HepG2 (cell line): ENCODE results near the gene SNX4. TPM values are rescaled to one million over a fixed set of nuclear protein-coding genes. Genes with fewer than 3 reads are reported as not detected.

Source experiments
- ATAC-seq: fragments of 200-7000 bp; cut with Tn5 transposase; 3 replicates; pipeline ENCODE4 v1.9.1; 2020; ENCODE audit warnings: mild to moderate bottlenecking, moderate library complexity
- BruUV-seq: library from RNA; stranded (reverse); fragments of 400-500 nt; replicated peaks from 2 replicates; lab custom pipeline; 2021; lab: Mats Ljungman, UMichigan
- CTCF ChIA-PET: fragments of 300-600 bp; formaldehyde crosslinking; extraction: SDS; loops from one replicate; lab custom pipeline; 2021; ENCODE audit warnings: low total read pairs, inconsistent platforms, low intra/inter-chr PET ratio; lab: Yijun Ruan, JAX
- POLR2A ChIA-PET: fragments of 350-600 bp; sonication (Branson Sonifier 250); formaldehyde crosslinking; loops from one replicate; lab custom pipeline; 2020; ENCODE audit warnings: antibody characterized with exemption, inconsistent platforms; lab: Yijun Ruan, JAX
- DNase-seq: peaks from one replicate; pipeline ENCODE4 v3.0.0-alpha.2; 2015; ENCODE audit warnings: low spot score
- FAIRE-seq: peaks from 3 replicates; lab custom pipeline; 2011; peaks lifted over from hg19 to GRCh38; lab: Jason Lieb, UNC
- H2AFZ ChIP-seq: one replicate; pipeline ENCODE4 v1.6.1; 2011; ENCODE audit warnings: low read length, inconsistent platforms
- H3K27ac ChIP-seq: fragments of 300-600 bp; 3 replicates; pipeline ENCODE4 v1.8.0; 2011; ENCODE audit warnings: mixed run types, mild to moderate bottlenecking, mixed read lengths, low read length, inconsistent platforms; ENCODE audit not compliant: insufficient read depth; ENCODE audit errors: extremely low read length
- H3K27me3 ChIP-seq, 2 experiments: fragments of 200-600 bp in 1 of 2; 2 replicates in 1 of 2; 3 replicates in 1 of 2; pipeline versions ENCODE4 v1.6.0 to v1.8.0; 2011; ENCODE audit warnings: low read length in 2 of 2, mild to moderate bottlenecking in 2 of 2, moderate library complexity in 2 of 2, inconsistent platforms in 1 of 2; ENCODE audit not compliant: insufficient read depth in 2 of 2, control insufficient read depth in 1 of 2
- H3K36me3 ChIP-seq, 2 experiments: fragments of 200-600 bp in 1 of 2; replicated peaks in 1 of 2; 2 replicates in 1 of 2; 3 replicates in 1 of 2; pipeline versions ENCODE4 v1.5.1 to v1.8.0; 2011; ENCODE audit warnings: low read length in 2 of 2, inconsistent platforms in 1 of 2; ENCODE audit not compliant: insufficient read depth in 2 of 2, control insufficient read depth in 1 of 2
- H3K4me1 ChIP-seq: 2 replicates; pipeline ENCODE4 v1.5.1; 2012; ENCODE audit warnings: low read length, inconsistent platforms; ENCODE audit not compliant: insufficient read depth
- H3K4me2 ChIP-seq: 2 replicates; pipeline ENCODE4 v1.6.0; 2011; ENCODE audit warnings: low read depth, low read length, inconsistent platforms
- H3K4me3 ChIP-seq, 3 experiments: fragments of 200-600 bp in 1 of 3; sonication (generic), shearing (Covaris generic) in 1 of 3; replicated peaks in 1 of 3; 2 replicates each; pipeline ENCODE4 v1.5.1; 2011 to 2016; ENCODE audit warnings: low read length in 3 of 3, inconsistent platforms in 2 of 3, low read depth in 2 of 3, mild to moderate bottlenecking in 2 of 3, control low read depth in 1 of 3, mixed read lengths in 1 of 3; ENCODE audit not compliant: insufficient read depth in 1 of 3
- H3K79me2 ChIP-seq: one replicate; pipeline ENCODE4 v1.6.1; 2011; ENCODE audit warnings: low read length, inconsistent platforms; ENCODE audit not compliant: insufficient read depth
- H3K9ac ChIP-seq: 2 replicates; pipeline ENCODE4 v1.6.0; 2011; ENCODE audit warnings: mild to moderate bottlenecking, low read depth, low read length, inconsistent platforms; ENCODE audit not compliant: insufficient read depth
- H3K9me3 ChIP-seq: 2 replicates; pipeline ENCODE4 v1.5.1; 2012; ENCODE audit warnings: mild to moderate bottlenecking, low read length
- H4K20me1 ChIP-seq: 2 replicates; pipeline ENCODE4 v1.6.0; 2011; ENCODE audit warnings: inconsistent platforms, mild to moderate bottlenecking, low read length, moderate library complexity; ENCODE audit not compliant: insufficient read depth
- HOXD1 ChIP-seq: sonication (generic); formaldehyde crosslinking; IDR thresholded peaks from 2 replicates; pipeline ENCODE4 v1.5.0; 2020; ENCODE audit warnings: missing genetic modification reagents
- THAP11 ChIP-seq: IDR thresholded peaks from 2 replicates; pipeline ENCODE4 v1.6.1; 2016; ENCODE audit warnings: missing biosample characterization, missing genetic modification reagents
- ZFP62 ChIP-seq: sonication (generic); formaldehyde crosslinking; IDR thresholded peaks from 2 replicates; pipeline ENCODE4 v1.4.0; 2020; ENCODE audit warnings: missing genetic modification reagents
- ZNF773 ChIP-seq: sonication (generic); formaldehyde crosslinking; IDR thresholded peaks from 2 replicates; pipeline ENCODE4 v1.4.0; 2020; ENCODE audit warnings: missing genetic modification reagents, borderline replicate concordance
- ZZZ3 ChIP-seq: sonication (generic); formaldehyde crosslinking; IDR thresholded peaks from 2 replicates; pipeline ENCODE4 v1.4.0; 2020; ENCODE audit warnings: missing genetic modification reagents, mild to moderate bottlenecking, borderline replicate concordance
- WGBS: methylation state at CpG from one replicate; pipeline ENCODE4 v1.1.6; 2017; ENCODE audit warnings: low lambda C conversion rate; 5-methylcytosine and 5-hydroxymethylcytosine counted together
- in situ Hi-C: cut with HindIII; loops from 2 replicates; pipeline ENCODE4 v1.10.0; 2017; ENCODE audit warnings: low pct_unique_long_range_greater_than_20kb; ENCODE audit not compliant: extremely low pct_ligation_motif_present
- intact Hi-C: fragments of 100-400 bp; cut with micrococcal nuclease; formaldehyde crosslinking; loops from one replicate; pipeline ENCODE4 v1.10.0; 2022; ENCODE audit not compliant: unreplicated experiment
- polyA plus RNA-seq, 8 experiments: library from polyadenylated mRNA; depleted of rRNA in 3 of 8; stranded (reverse) in 7 of 8; unstranded in 1 of 8; fragments of >200 nt; fragmentation: Illumina TruSeq in 4 of 8; extraction: Trizol in 4 of 8; gene quantifications; 2 replicates each; pipeline versions ENCODE4 v1.2.1 to v1.2.3, GENCODE V29; 2011 to 2016; ENCODE audit warnings: low read depth in 4 of 8, missing spikeins in 1 of 8, mixed read lengths in 1 of 8; ENCODE audit not compliant: insufficient read depth in 1 of 8
- total RNA-seq, 5 experiments: library from RNA; depleted of rRNA; stranded (reverse); fragments of >200 nt; fragmentation: Illumina TruSeq; extraction: Trizol; gene quantifications; 2 replicates each; pipeline ENCODE4 v1.2.3, GENCODE V29; 2016; ENCODE audit warnings: low read depth in 1 of 5
- TF ChIP-seq, protein P1 (sequence below): sonication (generic); formaldehyde crosslinking; IDR thresholded peaks from 2 replicates; pipeline ENCODE4 v1.5.1; 2020; ENCODE audit warnings: mild to moderate bottlenecking, missing genetic modification reagents, borderline replicate concordance
- TF ChIP-seq, protein P2 (sequence below): sonication (generic); formaldehyde crosslinking; IDR thresholded peaks from 2 replicates; pipeline ENCODE4 v1.4.0; 2020; ENCODE audit warnings: missing genetic modification reagents, mild to moderate bottlenecking, borderline replicate concordance
- TF ChIP-seq, protein P3 (sequence below): sonication (generic); formaldehyde crosslinking; IDR thresholded peaks from 2 replicates; pipeline ENCODE4 v1.5.0; 2020; ENCODE audit warnings: mild to moderate bottlenecking, missing genetic modification reagents

Gene SNX4
- total and polyA plus RNA-seq, 2 of the 13 experiments (the other 11 are each of a cell fraction or from before 2014, with no cell fraction given): 18.1 to 73.6 TPM

DNA sequence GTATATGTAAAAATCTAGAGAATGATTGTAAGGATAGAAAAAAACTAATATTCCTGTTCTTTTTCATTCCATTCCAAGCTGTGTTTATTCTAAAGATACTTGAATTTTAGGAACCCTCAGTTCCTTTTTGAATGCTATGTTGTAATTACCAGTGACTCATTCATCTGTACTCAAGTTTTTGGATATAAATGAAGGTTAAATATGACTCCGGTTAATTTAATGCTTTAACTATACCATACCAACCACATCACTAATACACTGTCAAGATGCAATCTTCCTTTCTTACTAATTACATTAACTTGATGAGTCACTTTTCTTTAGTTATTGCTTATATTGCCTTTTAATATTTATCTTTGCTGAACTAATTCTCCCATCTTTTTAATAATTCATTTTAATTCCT is 76.1 kb downstream of the SNX4 start (continued):
- TF ChIP-seq, protein P1, sequence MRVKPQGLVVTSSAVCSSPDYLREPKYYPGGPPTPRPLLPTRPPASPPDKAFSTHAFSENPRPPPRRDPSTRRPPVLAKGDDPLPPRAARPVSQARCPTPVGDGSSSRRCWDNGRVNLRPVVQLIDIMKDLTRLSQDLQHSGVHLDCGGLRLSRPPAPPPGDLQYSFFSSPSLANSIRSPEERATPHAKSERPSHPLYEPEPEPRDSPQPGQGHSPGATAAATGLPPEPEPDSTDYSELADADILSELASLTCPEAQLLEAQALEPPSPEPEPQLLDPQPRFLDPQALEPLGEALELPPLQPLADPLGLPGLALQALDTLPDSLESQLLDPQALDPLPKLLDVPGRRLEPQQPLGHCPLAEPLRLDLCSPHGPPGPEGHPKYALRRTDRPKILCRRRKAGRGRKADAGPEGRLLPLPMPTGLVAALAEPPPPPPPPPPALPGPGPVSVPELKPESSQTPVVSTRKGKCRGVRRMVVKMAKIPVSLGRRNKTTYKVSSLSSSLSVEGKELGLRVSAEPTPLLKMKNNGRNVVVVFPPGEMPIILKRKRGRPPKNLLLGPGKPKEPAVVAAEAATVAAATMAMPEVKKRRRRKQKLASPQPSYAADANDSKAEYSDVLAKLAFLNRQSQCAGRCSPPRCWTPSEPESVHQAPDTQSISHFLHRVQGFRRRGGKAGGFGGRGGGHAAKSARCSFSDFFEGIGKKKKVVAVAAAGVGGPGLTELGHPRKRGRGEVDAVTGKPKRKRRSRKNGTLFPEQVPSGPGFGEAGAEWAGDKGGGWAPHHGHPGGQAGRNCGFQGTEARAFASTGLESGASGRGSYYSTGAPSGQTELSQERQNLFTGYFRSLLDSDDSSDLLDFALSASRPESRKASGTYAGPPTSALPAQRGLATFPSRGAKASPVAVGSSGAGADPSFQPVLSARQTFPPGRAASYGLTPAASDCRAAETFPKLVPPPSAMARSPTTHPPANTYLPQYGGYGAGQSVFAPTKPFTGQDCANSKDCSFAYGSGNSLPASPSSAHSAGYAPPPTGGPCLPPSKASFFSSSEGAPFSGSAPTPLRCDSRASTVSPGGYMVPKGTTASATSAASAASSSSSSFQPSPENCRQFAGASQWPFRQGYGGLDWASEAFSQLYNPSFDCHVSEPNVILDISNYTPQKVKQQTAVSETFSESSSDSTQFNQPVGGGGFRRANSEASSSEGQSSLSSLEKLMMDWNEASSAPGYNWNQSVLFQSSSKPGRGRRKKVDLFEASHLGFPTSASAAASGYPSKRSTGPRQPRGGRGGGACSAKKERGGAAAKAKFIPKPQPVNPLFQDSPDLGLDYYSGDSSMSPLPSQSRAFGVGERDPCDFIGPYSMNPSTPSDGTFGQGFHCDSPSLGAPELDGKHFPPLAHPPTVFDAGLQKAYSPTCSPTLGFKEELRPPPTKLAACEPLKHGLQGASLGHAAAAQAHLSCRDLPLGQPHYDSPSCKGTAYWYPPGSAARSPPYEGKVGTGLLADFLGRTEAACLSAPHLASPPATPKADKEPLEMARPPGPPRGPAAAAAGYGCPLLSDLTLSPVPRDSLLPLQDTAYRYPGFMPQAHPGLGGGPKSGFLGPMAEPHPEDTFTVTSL (CRISPR knock-in tag): no peak
- TF ChIP-seq ZZZ3 (CRISPR knock-in tag): no peak
- TF ChIP-seq THAP11 (CRISPR knock-in tag): no peak
- no peak for TF ChIP-seq HOXD1 (CRISPR knock-in tag)
- TF ChIP-seq, protein P2, sequence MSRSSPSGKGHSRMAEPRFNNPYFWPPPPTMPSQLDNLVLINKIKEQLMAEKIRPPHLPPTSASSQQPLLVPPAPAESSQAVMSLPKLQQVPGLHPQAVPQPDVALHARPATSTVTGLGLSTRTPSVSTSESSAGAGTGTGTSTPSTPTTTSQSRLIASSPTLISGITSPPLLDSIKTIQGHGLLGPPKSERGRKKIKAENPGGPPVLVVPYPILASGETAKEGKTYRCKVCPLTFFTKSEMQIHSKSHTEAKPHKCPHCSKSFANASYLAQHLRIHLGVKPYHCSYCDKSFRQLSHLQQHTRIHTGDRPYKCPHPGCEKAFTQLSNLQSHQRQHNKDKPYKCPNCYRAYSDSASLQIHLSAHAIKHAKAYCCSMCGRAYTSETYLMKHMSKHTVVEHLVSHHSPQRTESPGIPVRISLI (CRISPR knock-in tag): no peak

DNA sequence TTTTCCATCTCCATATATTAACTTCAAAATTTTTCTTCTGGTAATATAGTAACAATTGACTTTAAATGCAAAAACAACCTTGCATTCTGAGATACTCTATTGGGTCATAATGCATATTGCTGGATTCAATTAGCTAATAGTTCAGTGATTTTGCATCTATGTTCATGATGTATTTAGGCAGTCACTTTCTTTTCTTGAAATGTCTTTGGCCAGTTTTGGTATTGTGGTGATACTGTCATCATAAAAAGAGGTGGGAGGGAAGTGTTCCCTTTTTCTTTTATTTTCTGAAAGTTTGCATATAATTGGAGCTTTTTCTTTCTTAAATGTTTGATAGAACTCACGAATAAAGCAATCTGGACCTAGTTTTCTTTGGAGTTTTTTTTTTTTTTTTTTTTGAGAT is 77.5 kb downstream of the SNX4 start:
- in situ Hi-C loops (loop anchor here (25.0 kb wide), 1 partner anchor 455 kb away; no protein-coding TSS in a partner anchor), intact Hi-C loops (loop anchor here (5.0 kb wide), 1 partner anchor 445 kb away; no protein-coding TSS in a partner anchor)
- 100% methylated on average over 1 of the region's 1 CpG for WGBS
- H3K4me3 ChIP-seq: no peak overlapping the region
- POLR2A ChIA-PET: no interaction called here
- BruUV-seq: no TSS peak
- FAIRE-seq (no peak), ATAC-seq (no peak), DNase-seq (no peak)
- no peaks in the 10 kb centered on the region for H3K9me3 ChIP-seq
- peaks cover 35% of the 10 kb centered on the region for H3K4me1 ChIP-seq
- H3K27me3 ChIP-seq: no peaks in the 10 kb centered on the region
- CTCF ChIA-PET: no interaction called here
- no peak overlapping the region for H3K27ac ChIP-seq
- H3K36me3 ChIP-seq: 0 out of 5 replicates have a peak, but pooled peaks cover 0 to 4% of the 10 kb centered on the region in 2 experiments
- no peak overlapping the region for H3K9ac ChIP-seq
- H3K4me2 ChIP-seq: no peak overlapping the region
- TF ChIP-seq, protein P3, sequence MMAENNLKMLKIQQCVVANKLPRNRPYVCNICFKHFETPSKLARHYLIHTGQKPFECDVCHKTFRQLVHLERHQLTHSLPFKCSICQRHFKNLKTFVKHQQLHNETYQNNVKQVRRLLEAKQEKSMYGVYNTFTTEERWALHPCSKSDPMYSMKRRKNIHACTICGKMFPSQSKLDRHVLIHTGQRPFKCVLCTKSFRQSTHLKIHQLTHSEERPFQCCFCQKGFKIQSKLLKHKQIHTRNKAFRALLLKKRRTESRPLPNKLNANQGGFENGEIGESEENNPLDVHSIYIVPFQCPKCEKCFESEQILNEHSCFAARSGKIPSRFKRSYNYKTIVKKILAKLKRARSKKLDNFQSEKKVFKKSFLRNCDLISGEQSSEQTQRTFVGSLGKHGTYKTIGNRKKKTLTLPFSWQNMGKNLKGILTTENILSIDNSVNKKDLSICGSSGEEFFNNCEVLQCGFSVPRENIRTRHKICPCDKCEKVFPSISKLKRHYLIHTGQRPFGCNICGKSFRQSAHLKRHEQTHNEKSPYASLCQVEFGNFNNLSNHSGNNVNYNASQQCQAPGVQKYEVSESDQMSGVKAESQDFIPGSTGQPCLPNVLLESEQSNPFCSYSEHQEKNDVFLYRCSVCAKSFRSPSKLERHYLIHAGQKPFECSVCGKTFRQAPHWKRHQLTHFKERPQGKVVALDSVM: no peak
- no peak for TF ChIP-seq ZFP62 (CRISPR knock-in tag)
- no peak for TF ChIP-seq ZNF773
- no peaks in the 10 kb centered on the region for H3K79me2 ChIP-seq
- H2AFZ ChIP-seq: no peak overlapping the region
- no peaks in the 10 kb centered on the region for H4K20me1 ChIP-seq
